CD4-positive, alpha-beta T cell (primary cell): Measurements from ENCODE around the gene CYS1. TPM values are rescaled to one million over a fixed set of nuclear protein-coding genes. Genes with fewer than 3 reads are reported as not detected.

Experiments
- ATAC-seq: fragments of 200-7000 bp; cut with Tn5 transposase; one replicate; pipeline ENCODE4 v1.10.0; 2022; ENCODE audit warnings: mild to moderate bottlenecking; ENCODE audit not compliant: poor library complexity
- CTCF ChIA-PET: fragments of 350-600 bp; sonication (Branson Sonifier 250); formaldehyde crosslinking; loops from one replicate; lab custom pipeline; 2021; ENCODE audit warnings: antibody characterized with exemption, inconsistent platforms; lab: Charles Lee
- POLR2A ChIA-PET: fragments of 350-600 bp; sonication (Branson Sonifier 250); formaldehyde crosslinking; loops from one replicate; lab custom pipeline; 2021; ENCODE audit warnings: antibody characterized with exemption, inconsistent platforms; lab: Charles Lee
- DNase-seq, 14 experiments: peaks; one replicate each; pipeline ENCODE4 v3.0.0-alpha.2; 2013 to 2020; ENCODE audit warnings: mixed read lengths in 2 of 14
- H3K27ac ChIP-seq, 2 donors: one replicate each; pipeline versions ENCODE4 v1.5.1 to v1.7.0; 2013; ENCODE audit warnings: low read length in 2 of 2, low read depth in 1 of 2, mild to moderate bottlenecking in 1 of 2
- H3K27me3 ChIP-seq, 2 experiments: 1 replicate in 1 of 2; 2 replicates in 1 of 2; pipeline versions ENCODE4 v1.6.1 to v1.7.0; 2013; ENCODE audit warnings: low read length in 2 of 2, control low read depth in 1 of 2, mild to moderate bottlenecking in 1 of 2, moderate library complexity in 1 of 2; ENCODE audit not compliant: insufficient read depth in 2 of 2, control insufficient read depth in 1 of 2
- H3K36me3 ChIP-seq: one replicate; pipeline ENCODE4 v1.6.1; 2013; ENCODE audit warnings: low read length, control low read depth; ENCODE audit not compliant: insufficient read depth
- H3K4me1 ChIP-seq: one replicate; pipeline ENCODE4 v1.6.1; 2013; ENCODE audit warnings: low read length, control low read depth; ENCODE audit not compliant: insufficient read depth
- H3K4me3 ChIP-seq: one replicate; pipeline ENCODE4 v1.5.1; 2013; ENCODE audit warnings: mild to moderate bottlenecking, low read length, moderate library complexity
- H3K9me3 ChIP-seq, 2 experiments: 1 replicate in 1 of 2; 2 replicates in 1 of 2; pipeline versions ENCODE4 v1.6.1 to v1.7.0; 2013; ENCODE audit warnings: low read length in 2 of 2, mild to moderate bottlenecking in 2 of 2, control low read depth in 1 of 2, moderate library complexity in 1 of 2; ENCODE audit not compliant: control insufficient read depth in 1 of 2, insufficient read depth in 1 of 2
- H3K27ac Mint-ChIP-seq: one replicate; pipeline ENCODE4 v1.8.0; 2020; ENCODE audit warnings: mixed read lengths
- H3K27me3 Mint-ChIP-seq: one replicate; pipeline ENCODE4 v1.8.0; 2021; ENCODE audit warnings: mixed read lengths
- H3K36me3 Mint-ChIP-seq: one replicate; pipeline ENCODE4 v1.8.0; 2021; ENCODE audit warnings: low read depth, mixed read lengths
- H3K4me1 Mint-ChIP-seq: one replicate; pipeline ENCODE4 v1.8.0; 2021; ENCODE audit warnings: low read depth, mixed read lengths
- H3K4me3 Mint-ChIP-seq: one replicate; pipeline ENCODE4 v1.8.0; 2020; ENCODE audit warnings: mild to moderate bottlenecking, mixed read lengths
- H3K9me3 Mint-ChIP-seq: one replicate; pipeline ENCODE4 v1.8.0; 2020; ENCODE audit warnings: mixed read lengths
- CTCF ChIP-seq: fragments of 200-600 bp; IDR thresholded peaks from one replicate; pipeline ENCODE4 v1.8.0; 2022; ENCODE audit warnings: antibody characterized with exemption, mild to moderate bottlenecking
- intact Hi-C, 2 experiments: fragments of 100-400 bp; cut with DNase I in 1 of 2; cut with micrococcal nuclease in 1 of 2; formaldehyde crosslinking; loops; one replicate each; pipeline versions ENCODE4 v1.15.1 to v1.9.0; 2023 to 2025; cut with DNase I, micrococcal nuclease
- total RNA-seq, 174 experiments: library from RNA in 2 of 174; stranded (reverse) in 2 of 174; gene quantifications; one replicate each; pipeline ENCODE4 v1.2.3 and lab custom pipeline; 2021 to 2026

Gene CYS1
- total RNA-seq, 2 experiments from 2014 or later = not detected

- Histone ChIP-seq H3K36me3 (peaks cover 5% of the 10 kb centered on the region), H3K27ac (no peak overlapping the region), H3K4me1 (peaks cover 3% of the 10 kb centered on the region), H3K27me3 (no peaks in the 10 kb centered on the region), H3K4me3 (no peak overlapping the region), H3K9me3 (peaks cover 0 to 4% of the 10 kb centered on the region in 2 experiments)
- H3K9me3 Mint-ChIP-seq = no peaks in the 10 kb centered on the region
- POLR2A ChIA-PET = no interaction called here
- H3K4me1 Mint-ChIP-seq = peaks cover 6% of the 10 kb centered on the region
- CTCF ChIA-PET = interaction anchor here (0.7 to 1.3 kb wide), 2 partner anchors 9 to 15 kb away, joined by 3 to 4 read pairs; no protein-coding TSS in a partner anchor
- peaks cover 3% of the 10 kb centered on the region for H3K27me3 Mint-ChIP-seq
- peaks cover 28% of the 10 kb centered on the region for H3K36me3 Mint-ChIP-seq
- TF ChIP-seq CTCF = no peak
- no peak for ATAC-seq
- H3K27ac Mint-ChIP-seq = no peak overlapping the region
- intact Hi-C loops = no loop called here
- DNase-seq = peak in 2 of 14 experiments; percentile 37 to 56
- no peak overlapping the region for H3K4me3 Mint-ChIP-seq
These were observed 22.7 kb downstream of the CYS1 start for GRCh38 chr2:10057231-10058107.

GRCh38 chr2:10056439-10056838 is 23.8 kb downstream of the CYS1 start:
- ATAC-seq (no peak), DNase-seq (no peak)
- Histone ChIP-seq H3K27me3 (no peaks in the 10 kb centered on the region), H3K4me1 (peaks cover 3% of the 10 kb centered on the region), H3K9me3 (peaks cover 0 to 4% of the 10 kb centered on the region in 2 experiments), H3K4me3 (no peak overlapping the region), H3K27ac (no peak overlapping the region), H3K36me3 (peaks cover 9% of the 10 kb centered on the region)
- Mint-ChIP-seq H3K27me3 (peaks cover 3% of the 10 kb centered on the region), H3K36me3 (peaks cover 35% of the 10 kb centered on the region), H3K9me3 (no peaks in the 10 kb centered on the region), H3K4me3 (no peak overlapping the region), H3K4me1 (peaks cover 6% of the 10 kb centered on the region), H3K27ac (no peak overlapping the region)
- POLR2A ChIA-PET = no interaction called here
- CTCF ChIA-PET = interaction anchor here (0.7 kb wide), 1 partner anchor 8 kb away, joined by 4 read pairs; no protein-coding TSS in a partner anchor
- TF ChIP-seq CTCF = no peak
- intact Hi-C loops = no loop called here

DNA sequence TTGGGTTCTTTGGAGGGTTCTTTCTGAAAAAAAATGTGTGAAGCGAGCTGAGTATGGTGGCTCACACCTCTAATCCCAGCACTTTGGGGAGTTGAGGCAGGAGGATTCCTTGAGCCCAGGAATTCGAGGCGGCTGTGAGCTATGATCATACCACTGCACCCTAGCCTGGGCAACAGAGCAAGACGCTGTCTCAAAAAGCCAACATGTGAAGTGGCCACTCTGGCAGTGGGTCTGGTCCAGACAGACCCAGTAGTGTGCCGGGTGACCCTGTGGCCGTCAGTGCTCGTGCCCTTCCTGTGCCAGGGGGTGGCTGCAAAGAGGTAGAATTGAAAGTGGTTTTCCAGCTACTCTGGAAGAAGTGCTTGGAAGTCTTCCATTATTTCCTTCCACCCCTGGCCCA is 25.2 kb downstream of the CYS1 start:
- Histone ChIP-seq H3K27me3 (no peaks in the 10 kb centered on the region), H3K36me3 (peaks cover 9% of the 10 kb centered on the region), H3K4me3 (no peak overlapping the region), H3K9me3 (peaks cover 0 to 4% of the 10 kb centered on the region in 2 experiments), H3K4me1 (peaks cover 3% of the 10 kb centered on the region), H3K27ac (no peak overlapping the region)
- ATAC-seq = no peak
- no peak for DNase-seq
- intact Hi-C loops = no loop called here
- H3K27ac Mint-ChIP-seq = no peak overlapping the region
- ChIA-PET CTCF (interaction anchor here (1.4 kb wide), 1 partner anchor 18 kb away, joined by 3 read pairs; no protein-coding TSS in a partner anchor), POLR2A (no interaction called here)
- no peak overlapping the region for H3K4me3 Mint-ChIP-seq
- peaks cover 6% of the 10 kb centered on the region for H3K4me1 Mint-ChIP-seq
- no peak for TF ChIP-seq CTCF
- H3K9me3 Mint-ChIP-seq = no peaks in the 10 kb centered on the region
- H3K27me3 Mint-ChIP-seq = peaks cover 3% of the 10 kb centered on the region
- H3K36me3 Mint-ChIP-seq = peaks cover 35% of the 10 kb centered on the region
